ENCODE measurements around the gene FBN3. TPM values are rescaled to one million over a fixed set of nuclear protein-coding genes. Genes with fewer than 3 reads are reported as not detected.
"Not testable (repeated sequence)": the region's sequence is repeated elsewhere in the genome, so short reads cannot be mapped to it uniquely, and the experiment has no call there.

The FBN3 gene
- total RNA-seq, 1 donor from 2014 or later = 0.57 TPM

DNA sequence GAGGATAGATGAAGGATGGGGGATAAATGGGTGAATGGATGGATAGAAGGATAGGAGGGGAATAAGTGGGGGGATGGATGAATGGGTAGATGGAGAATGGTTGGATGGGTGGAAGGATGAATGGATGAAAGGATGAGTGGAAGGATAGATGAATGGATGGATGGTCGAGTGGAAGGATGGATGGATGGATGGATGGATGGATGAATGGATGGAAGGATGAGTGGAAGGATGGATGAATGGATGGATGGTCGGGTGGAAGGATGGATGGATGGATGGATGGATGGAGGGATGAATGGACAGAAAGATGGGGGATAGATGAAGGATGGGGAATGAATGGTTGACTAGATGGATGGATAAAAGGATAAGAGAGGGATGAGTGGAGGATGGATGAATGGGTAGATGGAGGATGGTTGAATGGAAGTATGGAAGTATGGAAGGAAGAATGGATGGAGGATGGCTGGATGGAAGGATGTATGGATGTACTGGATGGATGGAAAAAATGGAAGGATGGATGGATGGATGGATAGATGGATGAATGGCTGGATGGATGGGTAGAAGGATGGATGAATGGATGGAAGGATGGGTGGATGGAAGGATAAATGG, 42.0 kb downstream of the FBN3 start:
- no peak overlapping the region for H3K27ac Mint-ChIP-seq (ENCODE audit: unreplicated experiment)
- no peak for TF ChIP-seq CTCF (IDR thresholded peaks at IDR 0.05)
- peaks cover 20% of the 10 kb centered on the region for H3K27me3 Mint-ChIP-seq (ENCODE audit: low read depth)
- no peaks in the 10 kb centered on the region for H3K9me3 Mint-ChIP-seq (ENCODE audit: low read depth)
- DNase-seq (ENCODE audit: low spot score) = no peak
- no peaks in the 10 kb centered on the region for H3K36me3 Mint-ChIP-seq (ENCODE audit: low read depth)
- H3K4me3 Mint-ChIP-seq (ENCODE audit: unreplicated experiment) = no peak overlapping the region
- peaks cover 4% of the 10 kb centered on the region for H3K4me1 Mint-ChIP-seq (ENCODE audit: low read depth)

DNA sequence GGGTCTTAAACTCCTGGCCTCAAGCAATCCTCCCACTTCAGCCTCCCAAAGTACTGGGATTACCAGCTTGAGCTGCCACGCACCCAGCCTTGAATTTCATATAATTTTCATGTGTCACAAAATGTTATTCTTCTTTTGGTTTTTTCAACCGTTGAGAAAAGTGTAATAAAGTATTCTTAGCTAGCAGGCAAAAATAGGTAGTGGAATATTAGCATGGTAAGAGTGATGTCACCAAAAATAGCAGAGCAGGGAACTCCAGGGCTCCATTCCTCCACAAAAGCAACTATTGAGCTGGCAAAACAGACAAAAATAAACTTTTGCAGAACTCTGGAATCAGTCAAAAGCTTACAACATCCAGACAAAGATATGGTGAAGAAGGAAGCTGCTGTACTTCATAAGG, 43.9 kb downstream of the FBN3 start:
- Mint-ChIP-seq H3K27ac (ENCODE audit: unreplicated experiment) (no peak overlapping the region), H3K27me3 (ENCODE audit: low read depth) (peaks cover 22% of the 10 kb centered on the region), H3K4me3 (ENCODE audit: unreplicated experiment) (no peak overlapping the region), H3K9me3 (ENCODE audit: low read depth) (no peaks in the 10 kb centered on the region), H3K36me3 (ENCODE audit: low read depth) (no peaks in the 10 kb centered on the region), H3K4me1 (ENCODE audit: low read depth) (peaks cover 4% of the 10 kb centered on the region)
- TF ChIP-seq CTCF (IDR thresholded peaks at IDR 0.05) = no peak
- no peak for DNase-seq (ENCODE audit: low spot score)

GRCh38 chr19:8101910-8102309, 47.5 kb downstream of the FBN3 start:
- not testable (repeated sequence) for H3K4me3 Mint-ChIP-seq (ENCODE audit: unreplicated experiment); H3K4me1 Mint-ChIP-seq (ENCODE audit: low read depth); H3K9me3 Mint-ChIP-seq (ENCODE audit: low read depth); H3K27ac Mint-ChIP-seq (ENCODE audit: unreplicated experiment); DNase-seq (ENCODE audit: low spot score); H3K36me3 Mint-ChIP-seq (ENCODE audit: low read depth)
- H3K27me3 Mint-ChIP-seq (ENCODE audit: low read depth) = peaks cover 12% of the 10 kb centered on the region

- H3K36me3 Mint-ChIP-seq (ENCODE audit: low read depth) = peaks cover 1% of the 10 kb centered on the region
- no peak for TF ChIP-seq CTCF (IDR thresholded peaks at IDR 0.05)
Observed at GRCh38 chr19:8101311-8101710, 48.1 kb downstream of the FBN3 start.

DNA sequence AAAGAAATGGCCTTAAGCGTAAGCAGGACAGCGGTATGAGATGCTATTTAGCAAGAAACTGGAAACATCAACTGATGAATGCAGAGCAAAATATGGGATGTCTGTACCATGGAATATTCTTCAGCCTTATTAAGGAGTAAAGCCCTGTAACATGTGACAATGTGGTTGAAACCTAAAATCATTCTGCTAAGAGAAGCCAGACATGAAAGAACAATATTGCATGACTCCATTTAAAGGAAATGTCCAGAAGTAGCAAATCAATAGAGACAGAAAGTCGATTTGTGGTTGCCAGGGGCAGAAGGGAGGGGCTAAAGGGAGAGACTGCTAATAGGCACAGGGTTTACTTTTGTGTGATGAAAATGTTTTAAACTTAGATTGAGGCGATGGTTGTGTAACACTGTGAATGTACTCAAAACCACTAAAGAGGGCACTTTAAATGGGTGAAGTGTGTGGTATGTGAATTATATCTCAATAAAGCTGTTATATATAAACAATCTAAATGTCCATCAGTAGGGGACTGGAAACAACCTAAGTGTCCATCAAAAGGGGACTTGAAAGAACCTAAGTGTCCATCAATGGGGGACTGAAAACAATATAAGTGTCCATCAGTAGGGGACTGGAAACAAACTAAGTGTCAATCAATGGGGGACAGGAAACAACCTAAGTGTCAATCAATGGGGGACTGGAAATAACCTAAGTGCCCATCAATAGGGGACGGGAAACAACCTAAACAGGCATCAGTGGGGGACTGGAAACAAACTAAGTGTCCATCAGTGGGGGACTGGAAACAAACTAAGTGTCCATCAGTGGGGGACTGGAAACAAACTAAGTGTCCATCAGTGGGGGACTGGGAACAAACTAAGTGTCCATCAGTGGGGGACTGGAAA, 51.5 kb downstream of the FBN3 start:
- peaks cover 21% of the 10 kb centered on the region for H3K9me3 Mint-ChIP-seq (ENCODE audit: low read depth)
- peaks cover 1% of the 10 kb centered on the region for H3K36me3 Mint-ChIP-seq (ENCODE audit: low read depth)
- H3K4me1 Mint-ChIP-seq (ENCODE audit: low read depth) = no peaks in the 10 kb centered on the region
- peaks cover 9% of the 10 kb centered on the region for H3K27me3 Mint-ChIP-seq (ENCODE audit: low read depth)
- TF ChIP-seq CTCF (IDR thresholded peaks at IDR 0.05) = no peak
- DNase-seq (ENCODE audit: low spot score) = no peak
- H3K4me3 Mint-ChIP-seq (ENCODE audit: unreplicated experiment) = no peak overlapping the region
- H3K27ac Mint-ChIP-seq (ENCODE audit: unreplicated experiment) = no peak overlapping the region

More at GRCh38 chr19:8101311-8101710, 48.1 kb downstream of the FBN3 start:
- Mint-ChIP-seq H3K4me3 (ENCODE audit: unreplicated experiment) (no peak overlapping the region), H3K27me3 (ENCODE audit: low read depth) (peaks cover 12% of the 10 kb centered on the region), H3K27ac (ENCODE audit: unreplicated experiment) (no peak overlapping the region), H3K4me1 (ENCODE audit: low read depth) (peaks cover 4% of the 10 kb centered on the region), H3K9me3 (ENCODE audit: low read depth) (peaks cover 11% of the 10 kb centered on the region)
- DNase-seq (ENCODE audit: low spot score) = no peak

Measured in chondrocyte (in vitro differentiated cells).